IMR-90 (cell line): ENCODE measurements around the gene B4GALNT1. TPM values are rescaled to one million over a fixed set of nuclear protein-coding genes. Genes with fewer than 3 reads are reported as not detected.

Experiments used
- ATAC-seq: fragments of 200-7000 bp; cut with Tn5 transposase; 2 replicates; pipeline ENCODE4 v1.9.1; 2020; ENCODE audit warnings: low read depth, mild to moderate bottlenecking, moderate library complexity
- BruUV-seq: library from RNA; stranded (reverse); fragments of 400-500 nt; replicated peaks from 2 replicates; lab custom pipeline; 2021; lab: Mats Ljungman, UMichigan
- CTCF ChIA-PET: fragments of 300-600 bp; formaldehyde crosslinking; extraction: SDS; loops from one replicate; lab custom pipeline; 2021; ENCODE audit warnings: antibody characterized with exemption; lab: Yijun Ruan, JAX
- POLR2A ChIA-PET: fragments of 300-600 bp; sonication (Branson Sonifier 250); formaldehyde crosslinking; loops from one replicate; lab custom pipeline; 2022; ENCODE audit warnings: antibody characterized with exemption; ENCODE audit not compliant: unreplicated experiment; lab: Charles Lee
- DNase-seq: peaks from one replicate; pipeline ENCODE4 v3.0.0; 2013
- H2AFZ ChIP-seq: replicated peaks from 2 replicates; pipeline ENCODE3; 2013; ENCODE audit warnings: low read length, mild to moderate bottlenecking; ENCODE audit not compliant: poor library complexity
- H2AK5ac ChIP-seq: 2 replicates; pipeline ENCODE4 v1.6.1; 2013; ENCODE audit warnings: low read depth, low read length, inconsistent platforms
- H2AK9ac ChIP-seq: replicated peaks from 2 replicates; pipeline ENCODE3; 2013; ENCODE audit warnings: mild to moderate bottlenecking, low read depth, low read length, moderate library complexity; ENCODE audit not compliant: poor library complexity
- H2BK120ac ChIP-seq: 2 replicates; pipeline ENCODE4 v1.6.1; 2013; ENCODE audit warnings: low read depth, low read length, inconsistent platforms
- H2BK15ac ChIP-seq: 3 replicates; pipeline ENCODE4 v1.6.1; 2013; ENCODE audit warnings: low read depth, low read length, inconsistent platforms
- H2BK20ac ChIP-seq: 2 replicates; pipeline ENCODE4 v1.6.1; 2013; ENCODE audit warnings: low read depth, mild to moderate bottlenecking, inconsistent platforms, low read length, moderate library complexity
- H2BK5ac ChIP-seq: 2 replicates; pipeline ENCODE4 v1.6.1; 2013; ENCODE audit warnings: mild to moderate bottlenecking, low read depth, low read length, inconsistent platforms; ENCODE audit not compliant: poor library complexity, severe bottlenecking
- H3K14ac ChIP-seq: replicated peaks from 2 replicates; pipeline ENCODE4 v1.6.1; 2013; ENCODE audit warnings: low read depth, low read length, inconsistent platforms
- H3K18ac ChIP-seq: 2 replicates; pipeline ENCODE4 v1.6.1; 2013; ENCODE audit warnings: low read depth, low read length, control low read depth
- H3K23ac ChIP-seq: 2 replicates; pipeline ENCODE4 v1.6.1; 2013; ENCODE audit warnings: low read depth, low read length, inconsistent platforms
- H3K27ac ChIP-seq: 2 replicates; pipeline ENCODE4 v1.5.1; 2013; ENCODE audit warnings: mild to moderate bottlenecking, control low read depth, low read length; ENCODE audit not compliant: insufficient read depth
- H3K27me3 ChIP-seq: 2 replicates; pipeline ENCODE4 v1.6.1; 2013; ENCODE audit warnings: low read length; ENCODE audit not compliant: control insufficient read depth, insufficient read depth
- H3K36me3 ChIP-seq: 2 replicates; pipeline ENCODE4 v1.6.1; 2013; ENCODE audit warnings: low read length, mixed read lengths; ENCODE audit not compliant: control insufficient read depth, insufficient read depth
- H3K4ac ChIP-seq: 2 replicates; pipeline ENCODE4 v1.6.1; 2013; ENCODE audit warnings: low read depth, low read length, inconsistent platforms
- H3K4me1 ChIP-seq: 2 replicates; pipeline ENCODE4 v1.6.1; 2013; ENCODE audit warnings: low read length, mixed read lengths; ENCODE audit not compliant: control insufficient read depth, insufficient read depth
- H3K4me2 ChIP-seq: 2 replicates; pipeline ENCODE4 v1.6.1; 2013; ENCODE audit warnings: low read depth, mild to moderate bottlenecking, control low read depth, low read length, moderate library complexity
- H3K4me3 ChIP-seq: 2 replicates; pipeline ENCODE4 v1.5.1; 2013; ENCODE audit warnings: low read depth, mild to moderate bottlenecking, control low read depth, low read length, moderate library complexity; ENCODE audit not compliant: insufficient read depth
- H3K56ac ChIP-seq: 2 replicates; pipeline ENCODE4 v1.6.1; 2013; ENCODE audit warnings: low read length, inconsistent platforms; ENCODE audit not compliant: insufficient read depth; ENCODE audit errors: extremely low read depth
- H3K79me1 ChIP-seq, 2 experiments: 2 replicates each; pipeline ENCODE4 v1.6.1; 2013; ENCODE audit warnings: low read length in 2 of 2, inconsistent platforms in 1 of 2, low read depth in 1 of 2
- H3K9ac ChIP-seq: 2 replicates; pipeline ENCODE4 v1.6.1; 2013; ENCODE audit warnings: low read depth, low read length, control low read depth
- H3K9me1 ChIP-seq: 2 replicates; pipeline ENCODE4 v1.6.1; 2013; ENCODE audit warnings: low read length, inconsistent platforms; ENCODE audit not compliant: insufficient read depth
- H3K9me3 ChIP-seq: 2 replicates; pipeline ENCODE4 v1.6.1; 2013; ENCODE audit warnings: low read length; ENCODE audit not compliant: control insufficient read depth, insufficient read depth
- H4K20me1 ChIP-seq: 2 replicates; pipeline ENCODE4 v1.6.1; 2013; ENCODE audit warnings: low read length, inconsistent platforms; ENCODE audit not compliant: insufficient read depth
- H4K5ac ChIP-seq: 2 replicates; pipeline ENCODE4 v1.6.1; 2013; ENCODE audit warnings: mild to moderate bottlenecking, low read depth, low read length, control low read depth
- H4K8ac ChIP-seq, 2 experiments: 2 replicates each; pipeline ENCODE4 v1.6.1; 2013; ENCODE audit warnings: low read depth in 2 of 2, low read length in 2 of 2, control low read depth in 1 of 2, inconsistent platforms in 1 of 2
- H4K91ac ChIP-seq: 2 replicates; pipeline ENCODE4 v1.6.1; 2013; ENCODE audit warnings: low read depth, low read length, inconsistent platforms; ENCODE audit not compliant: insufficient read depth
- BHLHE40 ChIP-seq: fragments of 150-350 bp; IDR thresholded peaks from 2 replicates; pipeline ENCODE4 v1.6.1; 2016; ENCODE audit warnings: mild to moderate bottlenecking, low read depth, low read length
- CEBPB ChIP-seq: IDR thresholded peaks from 2 replicates; pipeline ENCODE4 v1.6.1; 2012; ENCODE audit warnings: low read depth, low read length, improper control_type of control experiment
- MAFK ChIP-seq: IDR thresholded peaks from 2 replicates; pipeline ENCODE4 v1.6.1; 2012; ENCODE audit warnings: low read depth, low read length, improper control_type of control experiment
- MAZ ChIP-seq: IDR thresholded peaks from 2 replicates; pipeline ENCODE4 v1.6.1; 2012; ENCODE audit warnings: low read depth, mild to moderate bottlenecking, low read length, improper control_type of control experiment, moderate library complexity, borderline replicate concordance
- MXI1 ChIP-seq: IDR thresholded peaks from 2 replicates; pipeline ENCODE4 v1.6.1; 2012; ENCODE audit warnings: low read depth, mild to moderate bottlenecking, low read length, moderate library complexity, borderline replicate concordance
- RCOR1 ChIP-seq: IDR thresholded peaks from 2 replicates; pipeline ENCODE4 v1.6.1; 2012; ENCODE audit warnings: mild to moderate bottlenecking, low read length, improper control_type of control experiment; ENCODE audit not compliant: insufficient replicate concordance
- RFX5 ChIP-seq: IDR thresholded peaks from 2 replicates; pipeline ENCODE4 v1.8.0; 2012; ENCODE audit warnings: low read depth, mild to moderate bottlenecking, low read length, moderate library complexity
- SMC3 ChIP-seq: fragments of 150-350 bp; IDR thresholded peaks from 2 replicates; pipeline ENCODE4 v1.6.1; 2016; ENCODE audit warnings: low read depth, mild to moderate bottlenecking, antibody characterized with exemption, low read length, moderate library complexity
- WGBS, 2 experiments: methylation state at CpG; one replicate each; pipeline versions ENCODE4 v1.1.5 to v1.1.7; 2013; ENCODE audit warnings: missing lambda C conversion rate in 2 of 2; ENCODE audit not compliant: insufficient read length in 1 of 2; ENCODE audit errors: extremely low coverage in 2 of 2; 5-methylcytosine and 5-hydroxymethylcytosine counted together
- dilution Hi-C: fragments of 300-500 bp; cut with HindIII; formaldehyde crosslinking; loops from one replicate; pipeline ENCODE4 v1.14.3; 2018; ENCODE audit warnings: low sequenced_read_pairs; ENCODE audit not compliant: unreplicated experiment
- in situ Hi-C: fragments of 300-500 bp; cut with MboI; formaldehyde crosslinking; loops from 3 replicates; pipeline ENCODE4 v1.14.3; 2019; ENCODE audit warnings: low sequenced_read_pairs, inconsistent platforms, mixed read lengths
- intact Hi-C: fragments of 100-400 bp; cut with micrococcal nuclease; formaldehyde crosslinking; loops from 2 replicates; pipeline ENCODE4 v1.10.0; 2022
- polyA plus RNA-seq, 3 experiments: library from polyadenylated mRNA; depleted of rRNA; stranded (reverse); fragments of >200 nt; gene quantifications; 2 replicates each; pipeline ENCODE4 v1.2.3, GENCODE V29; 2012; ENCODE audit warnings: low replicate concordance in 1 of 3
- total RNA-seq: library from RNA; depleted of rRNA; stranded (reverse); fragments of >200 nt; gene quantifications from 2 replicates; pipeline ENCODE4 v1.2.3, GENCODE V29; 2012
- TF ChIP-seq, protein P1 (sequence below): fragments of 150-350 bp; IDR thresholded peaks from 2 replicates; pipeline ENCODE4 v1.6.1; 2017; ENCODE audit warnings: mild to moderate bottlenecking, antibody characterized with exemption, low read length, low read depth
- TF ChIP-seq, protein P2 (sequence below): fragments of 150-350 bp; IDR thresholded peaks from 2 replicates; pipeline ENCODE4 v1.6.1; 2016; ENCODE audit warnings: low read depth, mild to moderate bottlenecking, low read length, moderate library complexity, borderline replicate concordance

The B4GALNT1 gene
- total and polyA plus RNA-seq, 2 of the 4 experiments (the other 2 are of a cell fraction), result 0.18 to 0.62 TPM

DNA sequence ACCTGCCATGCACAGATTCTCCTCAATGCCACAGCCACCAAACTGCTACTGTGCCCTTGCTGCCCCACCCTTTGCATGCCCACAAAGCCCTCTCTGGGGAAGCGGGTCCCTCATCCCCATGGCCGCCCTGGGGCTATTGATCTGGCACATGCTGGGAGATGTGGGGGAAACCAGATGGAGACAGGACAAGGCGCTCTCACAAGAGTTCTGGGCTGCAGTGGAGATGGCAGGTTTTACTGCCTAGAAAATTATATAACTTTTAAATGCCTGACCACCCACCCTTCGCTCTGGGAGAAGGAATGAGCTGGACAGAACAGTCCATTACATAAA, 52.6 kb downstream of the B4GALNT1 start:
- dilution Hi-C loops, result no loop called here
- ATAC-seq (no peak), DNase-seq (no peak)
- WGBS, 2 experiments, result no CpG with 5 or more reads among the region's 4 CpGs
- Histone ChIP-seq H3K56ac (no peak overlapping the region), H3K4me1 (no peaks in the 10 kb centered on the region), H2BK20ac (no peak overlapping the region), H2BK15ac (no peak overlapping the region), H3K79me1 (no peaks in the 10 kb centered on the region), H4K8ac (no peak overlapping the region), H3K9ac (no peak overlapping the region), H2BK120ac (no peak overlapping the region), H4K91ac (no peak overlapping the region), H3K27me3 (peaks cover 30% of the 10 kb centered on the region), H2BK5ac (no peak overlapping the region), H2AK5ac (no peak overlapping the region), H3K14ac (no peak overlapping the region), H3K4me3 (no peak overlapping the region), H3K4me2 (no peak overlapping the region), H2AFZ (no peak overlapping the region), H2AK9ac (no peak overlapping the region), H3K4ac (no peak overlapping the region), H3K23ac (no peak overlapping the region), H3K18ac (no peak overlapping the region), H3K36me3 (no peaks in the 10 kb centered on the region), H3K9me1 (no peaks in the 10 kb centered on the region), H4K5ac (no peak overlapping the region), H3K27ac (no peak overlapping the region), H4K20me1 (no peaks in the 10 kb centered on the region), H3K9me3 (no peaks in the 10 kb centered on the region)
- POLR2A ChIA-PET, result no interaction called here
- BruUV-seq, result no TSS peak
- in situ Hi-C loops, result loop anchor here (5.0 to 10.0 kb wide), 2 partner anchors 42 to 154 kb away; partner anchors contain the start of gene AGAP2
- intact Hi-C loops, result loop anchor here (5.0 kb wide), 1 partner anchor 157 kb away; the partner anchor contains the start of gene AGAP2
- no peak for TF ChIP-seq BHLHE40
- TF ChIP-seq MXI1, result no peak
- no peak for TF ChIP-seq MAZ
- TF ChIP-seq, protein P1, sequence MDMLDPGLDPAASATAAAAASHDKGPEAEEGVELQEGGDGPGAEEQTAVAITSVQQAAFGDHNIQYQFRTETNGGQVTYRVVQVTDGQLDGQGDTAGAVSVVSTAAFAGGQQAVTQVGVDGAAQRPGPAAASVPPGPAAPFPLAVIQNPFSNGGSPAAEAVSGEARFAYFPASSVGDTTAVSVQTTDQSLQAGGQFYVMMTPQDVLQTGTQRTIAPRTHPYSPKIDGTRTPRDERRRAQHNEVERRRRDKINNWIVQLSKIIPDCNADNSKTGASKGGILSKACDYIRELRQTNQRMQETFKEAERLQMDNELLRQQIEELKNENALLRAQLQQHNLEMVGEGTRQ, result no peak
- TF ChIP-seq RCOR1, result no peak
- no peak for TF ChIP-seq CEBPB
- no peak for TF ChIP-seq RFX5
- TF ChIP-seq, protein P2, sequence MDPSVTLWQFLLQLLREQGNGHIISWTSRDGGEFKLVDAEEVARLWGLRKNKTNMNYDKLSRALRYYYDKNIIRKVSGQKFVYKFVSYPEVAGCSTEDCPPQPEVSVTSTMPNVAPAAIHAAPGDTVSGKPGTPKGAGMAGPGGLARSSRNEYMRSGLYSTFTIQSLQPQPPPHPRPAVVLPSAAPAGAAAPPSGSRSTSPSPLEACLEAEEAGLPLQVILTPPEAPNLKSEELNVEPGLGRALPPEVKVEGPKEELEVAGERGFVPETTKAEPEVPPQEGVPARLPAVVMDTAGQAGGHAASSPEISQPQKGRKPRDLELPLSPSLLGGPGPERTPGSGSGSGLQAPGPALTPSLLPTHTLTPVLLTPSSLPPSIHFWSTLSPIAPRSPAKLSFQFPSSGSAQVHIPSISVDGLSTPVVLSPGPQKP, result no peak
- TF ChIP-seq SMC3, result no peak
- TF ChIP-seq MAFK, result no peak
- CTCF ChIA-PET, result no interaction called here
